ENCODE data around the gene NDUFAF7.

DNA sequence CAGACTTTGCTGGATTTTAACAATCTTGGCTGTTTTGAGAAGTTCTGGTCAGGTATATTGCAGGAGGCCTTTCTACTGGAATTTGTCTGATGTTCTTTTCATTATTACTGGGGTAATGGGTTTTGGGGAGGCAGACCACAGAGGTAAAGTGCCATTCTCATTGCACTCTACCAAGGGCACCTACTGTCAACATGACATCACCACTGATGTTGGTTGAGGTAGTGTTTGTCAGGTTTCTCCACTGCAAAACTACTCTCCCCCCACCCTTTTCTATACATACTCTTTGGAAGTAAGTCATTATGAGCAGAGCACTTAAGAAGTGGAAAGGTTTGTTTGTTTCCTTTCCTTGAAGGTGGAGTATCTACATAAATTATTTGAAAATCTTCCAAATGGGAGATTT, 66.2 kb downstream of the NDUFAF7 start:
- TF ChIP-seq ELF4 (CRISPR knock-in tag; IDR thresholded peaks at IDR 0.05) (no peak), PCBP1 (IDR thresholded peaks at IDR 0.05; ENCODE audit: low read depth, low read length, poor library complexity, severe bottlenecking) (no peak), PRPF4 (IDR thresholded peaks at IDR 0.05; ENCODE audit: insufficient read depth, low read depth, low read length, poor library complexity, severe bottlenecking) (no peak), NRF1 (conservative IDR thresholded peaks at IDR 0.05 in 1 of 2, IDR thresholded peaks at IDR 0.05 in 1 of 2) (no peak), CBX5 (IDR thresholded peaks at IDR 0.05; ENCODE audit: borderline replicate concordance, low read depth) (no peak)

All from K562 (cell line).